ENCODE results near the gene TMEM151B.
"Not testable (repeated sequence)": the region's sequence is repeated elsewhere in the genome, so short reads cannot be mapped to it uniquely, and the experiment has no call there.

TMEM151B gene

DNA sequence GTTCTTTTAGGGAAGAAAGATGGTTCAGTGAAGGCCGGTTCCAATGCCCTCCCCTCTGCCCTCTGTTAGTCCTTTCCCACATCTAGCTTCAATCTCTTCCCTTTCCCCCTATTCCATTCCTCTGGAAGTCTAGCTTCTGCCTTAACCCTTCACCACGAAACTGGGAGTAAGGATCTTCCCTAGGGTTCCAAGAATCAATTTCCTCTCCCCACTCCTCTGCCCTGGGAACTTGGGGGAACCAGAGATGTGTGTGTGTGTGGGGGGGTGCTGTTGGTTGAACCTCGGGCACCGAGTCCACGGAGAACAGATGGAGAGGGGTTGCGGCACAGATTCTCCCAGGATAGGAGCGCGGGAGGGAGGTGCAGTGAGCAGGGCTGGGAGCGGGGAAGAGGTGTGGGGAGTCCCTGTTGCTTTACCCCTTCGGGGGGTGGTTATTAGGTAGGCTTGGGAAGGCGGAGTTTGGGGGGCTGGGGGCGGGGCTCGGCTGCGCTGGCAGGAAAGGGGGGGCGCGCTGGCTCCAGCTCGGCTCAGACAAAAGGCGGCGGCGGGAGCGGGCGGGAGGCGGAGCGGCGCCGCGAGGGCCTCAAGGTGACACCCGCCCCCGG lies at the start of gene TMEM151B:
Gene TMEM151B, plus strand, starts transcription at position 530 of the 605 bp plus-strand sequence. CDS start 293 bp downstream, outside the sequence.
- DNase-seq: no peak

DNA sequence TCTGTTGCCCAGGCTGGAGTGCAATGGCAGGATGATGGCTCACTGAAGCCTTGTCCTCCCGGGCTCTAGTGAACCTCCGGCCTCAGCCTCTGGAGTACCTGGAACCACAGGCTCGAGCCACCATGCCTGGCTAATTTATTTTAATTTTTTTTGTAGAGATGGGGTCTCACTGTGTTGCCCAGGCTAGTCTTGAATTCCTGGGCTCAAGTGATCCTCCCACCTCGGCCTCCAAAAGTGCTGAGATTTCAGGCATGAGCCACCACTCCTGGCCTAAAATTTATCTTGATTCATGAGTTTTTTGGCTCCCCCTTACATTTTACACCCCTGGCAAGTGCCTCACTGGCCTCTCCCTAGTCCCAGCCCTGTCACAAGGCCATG lies 49.3 kb upstream of the TMEM151B start:
- DNase-seq: no peak

DNA sequence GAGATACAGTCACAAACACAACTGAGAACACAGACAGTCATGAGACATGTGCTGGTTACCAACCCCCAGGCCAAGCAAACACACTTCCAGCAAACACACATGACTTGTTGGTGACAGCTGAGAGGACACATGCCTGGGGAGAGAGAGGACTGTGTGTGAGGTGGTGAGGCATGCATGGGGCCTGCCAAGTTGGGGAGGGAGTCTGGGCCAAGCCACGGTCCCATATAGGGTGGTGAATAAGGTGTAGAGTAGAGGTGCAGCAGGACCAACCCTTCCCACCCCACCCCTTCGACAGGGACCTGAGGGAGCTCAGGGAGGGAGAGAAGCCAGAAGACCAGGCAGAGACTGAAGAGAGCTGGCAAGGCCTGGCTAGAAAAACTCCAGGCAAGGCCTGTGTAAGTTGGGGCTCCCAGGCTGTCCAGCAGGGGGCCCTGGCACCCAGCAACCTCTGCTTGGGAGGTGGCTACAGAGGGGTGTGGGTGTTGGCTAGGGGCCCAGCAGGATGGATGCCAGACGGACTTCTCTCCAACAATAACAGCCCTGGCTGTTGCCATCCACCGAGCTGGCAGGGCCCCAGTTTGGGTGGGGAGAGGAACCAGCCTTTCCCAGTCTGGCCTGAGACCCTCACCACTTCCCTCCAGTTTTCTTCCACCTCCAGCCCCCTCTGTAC lies 48.8 kb upstream of the TMEM151B start:
- DNase-seq: peak; percentile 86

DNA sequence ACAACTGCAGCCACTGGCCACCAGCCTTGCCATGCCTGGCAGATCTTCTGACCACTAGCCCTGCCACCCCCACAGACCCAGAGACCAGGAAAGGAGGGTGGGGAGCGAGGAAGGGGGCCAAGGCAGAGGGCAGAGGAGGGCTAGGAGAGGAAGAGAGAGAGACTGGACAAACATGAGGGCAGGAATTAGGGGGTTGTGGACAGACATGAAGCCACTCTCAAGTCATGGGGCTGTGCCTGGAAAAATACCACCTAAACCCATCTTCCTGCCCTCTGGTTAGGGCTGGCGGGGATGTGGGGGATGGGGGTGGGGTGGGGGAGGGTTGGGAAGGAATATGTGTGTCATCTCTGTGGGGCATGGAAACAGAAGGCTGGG lies 48.3 kb upstream of the TMEM151B start:
- no peak for DNase-seq

DNA sequence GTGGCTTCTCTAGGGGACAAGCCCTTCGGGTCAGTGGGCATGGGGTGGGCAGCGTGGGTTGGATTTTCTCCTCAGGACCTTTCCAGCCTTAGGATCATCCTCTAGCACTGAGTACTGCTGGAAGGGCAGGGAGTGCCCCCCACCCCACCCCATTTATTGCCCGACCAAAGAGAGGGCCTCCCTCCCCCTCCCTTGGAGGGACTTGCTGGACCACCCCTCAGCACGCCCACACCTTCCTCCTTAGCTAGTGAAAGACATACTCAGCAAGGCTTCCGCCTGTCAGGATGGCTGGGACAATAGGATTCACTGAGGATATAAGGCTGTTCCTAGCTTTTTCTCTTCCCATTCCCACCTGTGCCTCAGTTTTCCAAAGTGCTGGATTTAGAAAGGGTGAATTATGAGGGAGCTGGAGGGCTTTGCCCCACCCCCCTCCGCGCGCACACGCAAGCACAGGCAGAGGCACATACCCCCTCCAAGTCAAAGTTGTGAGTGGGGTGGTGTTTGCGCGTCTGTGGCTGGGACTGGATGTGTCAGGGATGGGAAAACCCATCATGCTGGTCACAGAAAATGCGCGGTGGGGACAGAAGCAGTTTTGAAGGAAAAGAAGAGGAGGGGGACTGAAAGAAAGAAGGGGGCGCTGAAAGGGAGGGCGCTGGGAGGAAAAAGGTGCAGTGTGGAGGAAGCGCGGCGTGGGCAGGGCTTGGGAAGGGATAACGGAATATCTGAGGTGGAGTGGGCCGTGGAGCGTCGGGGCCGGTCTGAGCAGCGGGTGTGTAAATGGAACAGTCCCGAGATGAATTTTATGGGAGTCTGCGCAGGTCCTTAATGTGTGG lies 47.5 kb upstream of the TMEM151B start:
- DNase-seq: peak; percentile 30

DNA sequence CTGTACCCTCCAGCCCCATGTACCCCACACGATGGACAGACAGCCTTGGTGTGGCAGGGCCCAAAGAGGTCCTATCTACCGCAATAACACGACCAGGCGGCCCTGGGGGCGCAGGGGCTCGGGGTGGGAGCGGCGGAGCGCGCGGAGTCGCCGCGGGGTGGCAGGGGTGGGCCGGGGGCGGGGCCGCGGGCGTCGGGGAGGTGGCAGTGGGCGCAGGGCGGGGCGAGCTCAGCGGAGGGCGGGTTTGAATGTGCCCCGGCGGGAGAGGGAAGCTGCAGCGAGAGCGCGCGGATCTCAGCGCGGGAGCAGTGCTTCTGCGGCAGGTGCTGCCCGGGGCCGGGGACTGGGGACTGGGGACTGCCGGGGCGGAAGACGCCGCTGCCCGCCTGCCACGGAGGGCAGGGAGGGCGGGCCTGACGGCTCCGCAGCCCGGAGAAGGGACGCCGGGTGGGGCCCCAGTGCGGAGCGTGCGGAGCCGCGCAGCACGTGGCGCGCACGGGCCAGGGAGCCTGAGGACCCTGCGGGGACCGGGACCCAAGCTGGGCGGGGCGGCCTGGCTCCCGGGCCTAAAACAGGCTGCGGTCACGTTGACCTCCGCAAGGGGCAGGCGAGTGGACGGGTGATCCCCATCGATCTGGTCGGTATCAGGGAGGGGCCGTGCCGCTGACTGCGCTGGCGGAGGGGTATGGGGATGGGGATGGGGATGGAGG lies 46.8 kb upstream of the TMEM151B start, which contains the start of gene SLC29A1:
Gene SLC29A1, plus strand, starts transcription at position 277 of the 710 bp plus-strand sequence. CDS start 3,719 bp downstream, outside the sequence.
- peak; percentile 90 for DNase-seq

DNA sequence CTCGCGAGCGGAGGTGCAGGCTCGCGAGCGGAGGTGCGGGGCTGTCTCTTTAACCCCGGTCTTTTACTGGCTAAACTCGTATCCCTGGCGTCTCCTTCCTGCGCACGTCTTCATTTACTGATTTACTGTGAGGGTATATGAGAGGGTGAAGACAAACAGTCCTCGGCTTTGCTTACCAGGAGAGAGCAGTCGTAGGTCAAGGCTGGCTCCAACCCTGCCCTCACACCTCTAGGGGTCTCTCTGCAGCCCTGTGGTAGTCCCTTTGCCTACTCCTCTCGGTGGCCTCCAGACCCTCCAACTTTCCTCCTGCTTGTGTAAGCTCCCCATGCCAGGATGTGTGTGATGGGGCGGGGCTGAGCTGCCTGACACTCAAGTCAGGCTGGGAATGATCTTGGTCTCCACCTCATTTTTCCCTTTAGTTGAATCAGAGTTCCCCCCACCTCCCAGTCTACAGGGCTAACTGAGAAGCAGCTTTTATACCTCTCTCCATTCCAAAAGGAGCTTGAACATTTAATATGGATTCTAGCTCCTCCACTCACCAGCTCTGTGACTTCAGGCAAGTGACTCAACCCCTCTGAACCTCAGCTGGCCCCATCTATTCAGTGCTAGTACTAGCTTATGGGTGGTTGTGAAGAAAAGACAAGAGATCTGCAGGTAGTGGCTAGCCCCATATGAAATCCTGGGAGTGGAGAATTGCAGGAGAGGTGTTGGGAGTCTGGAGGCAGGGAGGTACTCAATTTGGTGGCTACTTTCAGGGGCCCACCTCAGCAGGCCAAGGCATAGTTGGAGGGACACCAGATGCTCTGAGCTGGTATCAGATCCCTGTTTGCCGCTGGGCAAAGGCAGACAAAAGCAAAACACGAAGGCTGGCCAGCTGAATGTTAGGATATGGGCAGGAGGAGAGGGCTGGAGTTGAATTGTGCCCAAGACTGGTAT lies 46.0 kb upstream of the TMEM151B start:
- DNase-seq: peak; percentile 28

DNA sequence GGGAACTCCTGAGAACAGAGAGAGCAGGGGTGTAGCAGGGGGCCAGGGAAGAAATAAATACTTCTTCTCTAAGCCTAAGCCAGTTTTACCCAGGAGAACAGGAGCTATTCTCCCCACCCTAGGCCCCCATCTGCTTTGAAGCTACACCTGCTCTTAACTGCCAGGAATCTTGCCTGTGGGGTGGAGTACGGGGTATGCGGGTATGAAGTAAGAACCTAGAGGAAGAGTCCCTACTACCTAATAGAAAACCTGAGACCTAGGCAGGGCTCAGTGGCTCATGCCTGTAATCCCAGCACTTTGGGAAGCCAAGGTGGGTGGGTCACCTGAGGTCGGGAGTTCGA lies 45.3 kb upstream of the TMEM151B start:
- no peak for DNase-seq

DNA sequence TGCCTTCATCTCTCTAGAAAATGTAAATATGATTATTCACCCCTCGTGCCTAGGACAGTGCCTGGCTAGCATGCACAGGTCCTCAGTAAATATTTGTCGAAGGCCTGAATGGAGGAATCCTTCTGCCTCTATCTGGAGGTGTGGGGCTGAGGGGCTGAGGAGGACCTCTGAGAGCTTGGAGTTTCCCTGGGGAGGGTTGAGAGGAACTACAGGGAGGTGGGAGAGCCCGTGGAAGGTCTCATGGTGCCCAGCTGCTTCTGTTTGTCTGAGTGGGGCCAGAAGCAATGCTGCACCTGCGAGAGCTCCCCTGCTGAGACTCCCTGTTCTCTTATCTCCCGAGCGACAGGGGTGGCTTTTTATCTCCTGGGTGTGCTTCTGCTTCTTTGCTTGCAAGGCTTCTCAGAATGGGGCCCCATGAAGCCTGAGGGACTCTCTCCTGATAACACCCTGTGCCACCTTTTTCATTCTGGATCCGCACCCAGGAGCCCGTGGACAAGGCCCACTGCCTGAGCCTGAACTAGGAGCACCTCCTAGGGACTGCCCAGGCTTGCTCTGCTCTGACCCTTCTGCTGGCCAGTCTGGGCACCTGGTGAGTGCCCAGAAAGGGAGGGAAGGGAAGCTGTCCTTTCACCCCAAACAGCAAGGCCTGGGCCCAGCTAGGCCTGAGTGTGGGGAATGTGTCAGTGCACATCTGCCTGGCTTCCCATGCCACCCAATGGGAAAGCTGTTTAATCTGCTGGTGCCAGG lies 44.5 kb upstream of the TMEM151B start:
- DNase-seq: no peak

DNA sequence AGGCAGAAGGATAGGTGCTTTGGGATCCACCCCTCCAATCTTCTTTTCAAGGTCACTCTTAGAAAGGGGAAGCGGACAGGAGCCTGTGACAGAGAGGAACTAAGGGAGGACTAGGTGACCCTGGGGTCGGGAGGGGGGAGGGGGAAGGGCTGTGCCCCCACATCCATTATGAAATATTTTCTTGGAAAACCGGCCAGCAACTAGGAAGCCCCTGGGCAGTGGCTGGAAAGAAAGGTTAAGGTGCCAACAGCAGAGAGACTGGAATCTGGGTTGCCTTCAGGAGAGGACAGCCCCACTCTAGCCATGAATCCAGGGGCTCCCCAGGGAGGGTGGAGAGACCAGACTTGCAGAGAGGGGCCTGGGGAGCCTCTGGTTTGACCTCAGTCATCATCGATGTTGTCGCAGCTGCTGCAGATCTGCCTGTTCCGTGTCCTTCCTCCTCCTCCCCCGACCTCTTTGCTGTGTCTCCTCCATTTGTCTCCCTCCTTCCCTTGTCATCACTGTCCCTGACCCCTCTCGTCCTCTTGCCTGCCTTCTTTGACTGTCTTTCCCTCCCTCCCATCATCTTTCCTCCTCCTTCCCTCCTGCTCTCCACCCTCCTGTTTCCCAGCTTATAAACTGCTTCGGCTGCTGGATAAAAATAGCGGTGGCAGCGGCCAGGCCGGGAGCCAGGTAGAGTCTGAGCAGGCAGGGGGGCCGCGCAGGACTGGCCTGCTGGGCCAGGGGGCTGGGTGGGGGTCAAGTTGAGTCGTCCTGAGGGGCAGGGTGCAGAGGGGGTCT lies 43.7 kb upstream of the TMEM151B start:
- no peak for DNase-seq

DNA sequence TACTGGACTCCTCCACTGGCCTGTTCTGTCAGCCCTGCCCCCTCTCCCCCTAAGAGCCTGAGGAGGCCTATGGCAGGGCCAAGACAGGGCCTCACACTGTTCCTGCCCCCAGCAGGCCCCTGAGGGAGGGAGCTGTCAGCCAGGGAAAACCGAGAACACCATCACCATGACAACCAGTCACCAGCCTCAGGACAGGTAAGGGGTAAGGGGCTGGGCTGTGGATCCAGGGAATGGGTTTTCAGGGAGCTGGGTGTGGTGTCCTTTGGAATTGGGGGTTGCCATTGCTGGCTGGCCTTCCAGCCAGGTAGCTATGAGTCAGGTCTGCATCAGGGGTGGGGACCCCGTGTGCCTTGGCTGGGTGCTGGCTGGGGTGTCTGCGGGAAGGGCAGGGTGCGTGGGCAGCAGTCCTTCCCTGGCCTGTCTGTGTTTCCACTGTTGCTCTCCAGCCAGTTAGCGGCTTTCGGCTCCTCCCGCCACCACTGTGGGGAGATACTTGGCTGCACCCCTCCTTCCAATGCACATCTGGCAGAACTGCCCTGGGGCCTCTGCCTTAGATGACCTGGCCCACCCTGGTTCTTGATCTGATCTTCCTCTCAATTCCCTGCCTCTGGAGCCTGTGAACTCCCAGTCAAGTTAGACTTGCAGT lies 43.0 kb upstream of the TMEM151B start:
- no peak for DNase-seq

DNA sequence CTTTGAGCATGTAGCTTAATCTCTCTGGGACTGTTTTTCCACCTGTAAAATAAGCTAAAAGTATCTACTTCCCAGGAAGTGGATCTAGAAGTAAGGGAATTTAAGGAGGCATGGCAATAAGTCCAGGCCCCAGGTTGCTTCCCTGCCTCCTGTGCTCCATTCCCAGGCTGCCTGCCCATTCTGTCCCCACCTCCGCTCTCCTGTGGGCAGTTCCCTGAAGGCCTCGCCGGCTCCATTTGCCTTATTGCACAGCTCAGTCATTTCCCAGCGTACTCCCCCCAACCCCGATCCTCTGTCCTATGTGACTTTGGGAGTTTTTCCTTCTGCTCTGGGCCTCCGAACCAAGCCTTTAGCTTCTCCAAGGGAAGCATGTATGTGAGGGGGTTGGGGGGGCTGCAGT lies 42.2 kb upstream of the TMEM151B start:
- no peak for DNase-seq

DNA sequence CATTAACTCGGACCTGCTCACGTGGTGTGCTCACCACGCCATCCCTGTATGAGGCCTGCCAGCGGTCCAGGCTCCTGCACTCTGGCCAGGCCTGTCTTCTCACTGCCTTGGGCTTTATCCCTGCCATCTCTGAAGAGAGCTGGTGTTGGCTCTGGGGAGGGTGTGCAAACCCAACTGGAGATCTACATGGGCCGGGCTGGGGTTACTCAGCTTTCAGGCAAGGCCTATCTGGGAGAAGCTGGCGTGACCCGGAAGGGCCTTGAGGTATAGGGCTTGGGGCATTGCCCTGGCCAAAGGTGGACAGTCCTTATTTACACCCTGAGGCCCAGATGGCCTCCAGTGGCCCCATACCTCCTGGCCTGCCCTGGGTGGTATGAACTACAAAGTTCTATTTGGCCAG lies 41.8 kb upstream of the TMEM151B start:
- DNase-seq: no peak

DNA sequence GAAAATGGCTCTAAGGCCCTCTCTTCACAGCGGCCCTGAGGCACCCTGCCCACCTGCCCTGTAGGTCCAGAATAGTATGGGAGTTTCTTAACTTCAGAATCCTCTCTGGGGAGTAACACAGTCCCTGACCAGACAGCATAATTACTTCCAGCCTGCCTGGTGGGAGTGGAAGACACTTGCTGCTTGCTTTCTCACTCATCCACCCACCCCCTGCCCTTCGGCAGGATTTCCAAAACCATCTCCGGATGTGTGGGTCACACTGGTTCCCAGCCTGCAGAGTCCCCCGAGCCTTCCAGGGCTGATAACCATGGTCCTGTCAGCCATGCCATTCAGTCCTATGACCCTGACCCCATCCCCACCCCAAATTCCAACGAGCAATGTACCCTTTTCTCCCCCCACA lies 41.4 kb upstream of the TMEM151B start:
- DNase-seq: no peak

DNA sequence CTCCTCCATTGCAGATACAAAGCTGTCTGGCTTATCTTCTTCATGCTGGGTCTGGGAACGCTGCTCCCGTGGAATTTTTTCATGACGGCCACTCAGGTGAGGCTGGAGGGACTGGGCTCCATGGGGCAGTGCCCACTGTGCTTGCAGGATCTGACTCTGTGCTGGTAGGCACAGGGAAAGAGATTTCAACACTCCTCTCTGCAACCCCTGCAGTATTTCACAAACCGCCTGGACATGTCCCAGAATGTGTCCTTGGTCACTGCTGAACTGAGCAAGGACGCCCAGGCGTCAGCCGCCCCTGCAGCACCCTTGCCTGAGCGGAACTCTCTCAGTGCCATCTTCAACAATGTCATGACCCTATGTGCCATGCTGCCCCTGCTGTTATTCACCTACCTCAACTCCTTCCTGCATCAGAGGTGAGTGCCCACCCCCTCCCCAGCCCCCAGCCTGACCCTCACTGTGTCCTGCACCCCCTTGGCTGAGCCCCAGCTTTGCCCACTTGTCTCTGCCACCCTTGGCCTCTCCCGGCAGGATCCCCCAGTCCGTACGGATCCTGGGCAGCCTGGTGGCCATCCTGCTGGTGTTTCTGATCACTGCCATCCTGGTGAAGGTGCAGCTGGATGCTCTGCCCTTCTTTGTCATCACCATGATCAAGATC lies 40.7 kb upstream of the TMEM151B start:
- no peak for DNase-seq

DNA sequence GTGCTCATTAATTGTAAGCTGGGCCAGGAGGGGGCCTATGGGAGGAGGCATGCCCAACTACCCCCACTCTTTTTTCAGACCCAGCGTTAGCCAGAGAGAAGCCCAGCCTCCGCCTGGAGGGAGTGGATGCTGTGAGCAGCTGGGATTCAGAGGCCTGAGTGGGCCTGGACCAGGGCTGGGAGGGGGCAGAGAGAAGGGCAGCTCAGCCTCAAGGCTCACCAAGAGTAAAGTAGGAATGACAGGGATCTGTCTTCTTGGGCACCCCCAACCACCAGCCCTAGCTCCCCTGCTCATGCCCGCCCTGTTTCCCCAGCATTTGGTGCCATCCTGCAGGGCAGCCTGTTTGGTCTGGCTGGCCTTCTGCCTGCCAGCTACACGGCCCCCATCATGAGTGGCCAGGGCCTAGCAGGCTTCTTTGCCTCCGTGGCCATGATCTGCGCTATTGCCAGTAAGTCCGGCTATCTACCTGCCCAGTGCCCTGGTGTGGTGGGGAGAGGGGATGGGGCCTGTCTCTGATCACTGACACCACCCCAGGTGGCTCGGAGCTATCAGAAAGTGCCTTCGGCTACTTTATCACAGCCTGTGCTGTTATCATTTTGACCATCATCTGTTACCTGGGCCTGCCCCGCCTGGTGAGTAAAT lies 40.1 kb upstream of the TMEM151B start:
- DNase-seq: no peak

DNA sequence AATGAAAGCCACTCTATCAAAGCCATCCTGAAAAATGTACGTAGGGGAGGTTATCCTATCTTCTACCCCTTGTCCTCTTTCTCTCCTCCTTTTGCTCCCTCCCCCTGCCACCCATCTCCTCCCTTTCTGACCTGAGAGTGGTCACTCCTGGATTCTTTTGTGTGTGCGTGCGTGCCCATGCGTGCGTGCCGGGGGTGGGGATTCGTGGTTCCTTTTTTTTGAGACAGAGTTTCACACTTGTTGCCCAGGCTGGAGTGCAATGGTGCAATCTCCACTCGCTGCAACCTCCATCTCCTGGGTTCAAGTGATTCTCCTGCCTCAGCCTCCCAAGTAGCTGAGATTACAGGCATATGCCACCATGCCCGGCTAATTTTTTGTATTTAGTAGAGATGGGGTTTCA lies 38.8 kb upstream of the TMEM151B start:
- not testable (repeated sequence) for DNase-seq

DNA sequence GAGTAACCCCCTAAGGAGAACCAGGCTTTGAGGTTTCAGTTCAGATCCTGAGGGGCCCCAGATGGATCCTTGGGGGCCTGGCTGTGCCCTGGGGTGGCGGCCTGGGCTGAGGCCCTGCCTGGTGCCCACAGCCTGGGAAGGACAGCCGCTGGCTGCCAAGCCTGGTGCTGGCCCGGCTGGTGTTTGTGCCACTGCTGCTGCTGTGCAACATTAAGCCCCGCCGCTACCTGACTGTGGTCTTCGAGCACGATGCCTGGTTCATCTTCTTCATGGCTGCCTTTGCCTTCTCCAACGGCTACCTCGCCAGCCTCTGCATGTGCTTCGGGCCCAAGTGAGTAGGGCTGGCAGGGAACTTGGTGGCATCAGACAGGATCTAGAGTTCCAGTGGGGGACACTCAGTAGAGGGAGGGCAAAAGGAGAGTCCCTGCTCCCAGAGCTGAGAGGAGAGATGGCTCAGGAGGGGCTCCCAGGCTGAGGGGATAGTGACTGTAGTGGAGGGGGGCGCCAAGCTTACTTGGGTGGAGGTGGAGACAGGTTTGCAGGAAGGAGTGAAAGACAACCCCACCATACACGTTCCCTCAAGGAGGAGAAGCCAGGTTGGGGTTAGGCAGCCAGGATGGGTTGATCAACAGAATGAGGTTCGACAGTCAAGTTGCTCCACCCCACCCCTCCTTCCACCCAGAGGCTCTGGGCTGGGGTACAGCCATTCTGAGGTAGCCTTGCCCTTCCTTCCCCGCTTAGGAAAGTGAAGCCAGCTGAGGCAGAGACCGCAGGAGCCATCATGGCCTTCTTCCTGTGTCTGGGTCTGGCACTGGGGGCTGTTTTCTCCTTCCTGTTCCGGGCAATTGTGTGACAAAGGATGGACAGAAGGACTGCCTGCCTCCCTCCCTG lies 37.3 kb upstream of the TMEM151B start:
- DNase-seq: no peak
